Measurements from ENCODE around the gene MAST3.

GRCh38 chr19:18183529-18183928 is 86.0 kb downstream of the MAST3 start:
- TF ChIP-seq CTCF (IDR thresholded peaks at IDR 0.05) (no peak), POLR2A (IDR thresholded peaks at IDR 0.05) (no peak)
